GM19397 (cell line): Measurements from ENCODE around the gene PAX5.
"Not testable (repeated sequence)": the region's sequence is repeated elsewhere in the genome, so short reads cannot be mapped to it uniquely, and the experiment has no call there.

Experiments
- ATAC-seq: cut with Tn5 transposase; IDR thresholded peaks from one replicate; pipeline ENCODE4 v1.9.1; 2021; ENCODE audit warnings: mild to moderate bottlenecking, moderate library complexity; ENCODE audit not compliant: unreplicated experiment

The PAX5 gene

GRCh38 chr9:36888551-36888950, 145.5 kb downstream of the PAX5 start:
- no peak for ATAC-seq

- ATAC-seq: no peak
Observed at GRCh38 chr9:36884721-36885120, 149.3 kb downstream of the PAX5 start.

GRCh38 chr9:36882594-36882993, 151.5 kb downstream of the PAX5 start:
- no peak for ATAC-seq

- no peak for ATAC-seq
Observed at GRCh38 chr9:36881743-36882441, 152.2 kb downstream of the PAX5 start.

GRCh38 chr9:36881316-36881715, 152.8 kb downstream of the PAX5 start:
- ATAC-seq: no peak

GRCh38 chr9:36880075-36880474, 154.0 kb downstream of the PAX5 start:
- ATAC-seq: no peak

GRCh38 chr9:36878986-36879982, 154.8 kb downstream of the PAX5 start:
- ATAC-seq: peak; percentile 48

- ATAC-seq: no peak
Observed at GRCh38 chr9:36877239-36877638, 156.8 kb downstream of the PAX5 start.

- ATAC-seq: no peak
Observed at GRCh38 chr9:36876056-36876455, 158.0 kb downstream of the PAX5 start.

GRCh38 chr9:36874921-36875320, 159.1 kb downstream of the PAX5 start:
- no peak for ATAC-seq

GRCh38 chr9:36874261-36874660, 159.8 kb downstream of the PAX5 start:
- no peak for ATAC-seq

GRCh38 chr9:36873247-36873875, 160.7 kb downstream of the PAX5 start:
- ATAC-seq: peak; percentile 51

- ATAC-seq: no peak
Observed at GRCh38 chr9:36872641-36873040, 161.4 kb downstream of the PAX5 start.

GRCh38 chr9:36871606-36872005, 162.5 kb downstream of the PAX5 start:
- ATAC-seq: no peak

- ATAC-seq: no peak
Observed at GRCh38 chr9:36870960-36871359, 163.1 kb downstream of the PAX5 start.

- not testable (repeated sequence) for ATAC-seq
Observed at GRCh38 chr9:36869605-36870004, 164.5 kb downstream of the PAX5 start.

- no peak for ATAC-seq
Observed at GRCh38 chr9:36868586-36869282, 165.3 kb downstream of the PAX5 start.

- ATAC-seq: no peak
Observed at GRCh38 chr9:36867672-36868471, 166.2 kb downstream of the PAX5 start.

- ATAC-seq: no peak
Observed at GRCh38 chr9:36867241-36867640, 166.8 kb downstream of the PAX5 start.

GRCh38 chr9:36866840-36867239, 167.2 kb downstream of the PAX5 start:
- ATAC-seq: no peak
